Rectal smooth muscle tissue (tissue), 1 donor: Measurements from ENCODE around the gene ABCC9.
A peak's percentile ranks its signal among the peaks of the same experiment; 100 is the strongest.
"Not testable (repeated sequence)": the region's sequence is repeated elsewhere in the genome, so short reads cannot be mapped to it uniquely, and the experiment has no call there.

Source experiments
- H3K27ac ChIP-seq: one replicate; pipeline ENCODE4 v1.7.0; 2013; ENCODE audit warnings: low read depth, low read length, inconsistent platforms
- H3K27me3 ChIP-seq: one replicate; pipeline ENCODE4 v1.7.0; 2013; ENCODE audit warnings: low read length; ENCODE audit not compliant: control insufficient read depth, insufficient read depth
- H3K36me3 ChIP-seq: one replicate; pipeline ENCODE4 v1.7.0; 2013; ENCODE audit warnings: low read length; ENCODE audit not compliant: control insufficient read depth, insufficient read depth
- H3K4me1 ChIP-seq: one replicate; pipeline ENCODE4 v1.7.0; 2013; ENCODE audit warnings: low read length; ENCODE audit not compliant: control insufficient read depth, insufficient read depth
- H3K4me3 ChIP-seq: one replicate; pipeline ENCODE4 v1.7.0; 2013; ENCODE audit warnings: low read length
- H3K9ac ChIP-seq: one replicate; pipeline ENCODE4 v1.7.0; 2013; ENCODE audit warnings: low read length

The ABCC9 gene

GRCh38 chr12:21797539-21797938, 143.7 kb downstream of the ABCC9 start:
- Histone ChIP-seq H3K27ac (no peak overlapping the region), H3K4me1 (no peaks in the 10 kb centered on the region), H3K9ac (no peak overlapping the region), H3K4me3 (no peak overlapping the region), H3K36me3 (no peaks in the 10 kb centered on the region), H3K27me3 (no peaks in the 10 kb centered on the region)

- no peak overlapping the region for H3K9ac ChIP-seq
- H3K27me3 ChIP-seq, result no peaks in the 10 kb centered on the region
- no peaks in the 10 kb centered on the region for H3K36me3 ChIP-seq
- no peaks in the 10 kb centered on the region for H3K4me1 ChIP-seq
- H3K4me3 ChIP-seq, result no peak overlapping the region
- no peak overlapping the region for H3K27ac ChIP-seq
Observed at GRCh38 chr12:21795648-21796328, 145.4 kb downstream of the ABCC9 start.

- H3K9ac ChIP-seq, H3K27me3 ChIP-seq, H3K4me1 ChIP-seq, H3K36me3 ChIP-seq, H3K4me3 ChIP-seq, H3K27ac ChIP-seq: not testable (repeated sequence)
Observed at GRCh38 chr12:21794807-21795595, 146.2 kb downstream of the ABCC9 start.

DNA sequence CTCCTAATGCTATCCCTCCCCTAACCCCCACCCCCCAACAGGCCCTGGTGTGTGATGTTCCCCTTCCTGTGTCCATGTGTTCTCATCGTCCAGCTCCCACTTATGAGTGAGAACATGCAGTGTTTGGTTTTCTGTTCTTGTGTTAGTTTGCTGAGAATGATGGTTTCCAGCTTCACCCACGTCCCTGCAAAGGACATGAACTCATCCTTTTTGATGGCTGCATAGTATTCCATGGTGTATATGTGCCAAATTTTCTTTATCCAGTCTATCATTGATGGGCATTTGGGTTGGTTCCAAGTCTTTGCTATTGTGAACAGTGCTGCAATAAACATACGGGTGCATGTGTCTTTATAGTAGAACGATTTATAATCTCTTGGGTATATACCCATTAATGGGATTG, 151.5 kb downstream of the ABCC9 start:
- H3K27me3 ChIP-seq, H3K9ac ChIP-seq, H3K4me1 ChIP-seq, H3K36me3 ChIP-seq, H3K4me3 ChIP-seq, H3K27ac ChIP-seq: not testable (repeated sequence)

GRCh38 chr12:21788089-21788983, 152.9 kb downstream of the ABCC9 start:
- Histone ChIP-seq H3K27ac (no peak overlapping the region), H3K4me3 (no peak overlapping the region), H3K36me3 (no peaks in the 10 kb centered on the region), H3K27me3 (no peaks in the 10 kb centered on the region), H3K4me1 (no peaks in the 10 kb centered on the region), H3K9ac (no peak overlapping the region)

- no peaks in the 10 kb centered on the region for H3K4me1 ChIP-seq
- H3K9ac ChIP-seq, result no peak overlapping the region
- no peak overlapping the region for H3K27ac ChIP-seq
- no peaks in the 10 kb centered on the region for H3K36me3 ChIP-seq
- H3K4me3 ChIP-seq, result no peak overlapping the region
- no peaks in the 10 kb centered on the region for H3K27me3 ChIP-seq
Observed at GRCh38 chr12:21786041-21786531, 155.1 kb downstream of the ABCC9 start.

DNA sequence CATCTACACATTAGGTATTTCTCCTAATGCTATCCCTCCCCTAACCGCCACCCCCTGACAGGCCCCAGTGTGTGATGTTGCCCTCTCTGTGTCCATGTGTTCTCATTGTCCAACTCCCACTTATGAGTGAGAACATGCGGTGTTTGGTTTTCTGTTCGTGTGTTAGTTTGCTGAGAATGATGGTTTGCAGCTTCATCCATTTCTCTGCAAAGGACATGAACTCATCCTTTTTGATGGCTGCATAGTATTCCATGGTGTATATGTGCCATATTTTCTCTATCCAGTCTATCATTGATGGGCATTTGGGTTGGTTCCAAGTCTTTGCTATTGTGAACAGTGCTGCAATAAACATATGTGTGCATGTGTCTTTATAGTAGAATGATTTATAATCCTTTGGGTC, 158.5 kb downstream of the ABCC9 start:
- not testable (repeated sequence) for H3K36me3 ChIP-seq, H3K27me3 ChIP-seq, H3K4me1 ChIP-seq, H3K27ac ChIP-seq, H3K9ac ChIP-seq, H3K4me3 ChIP-seq

DNA sequence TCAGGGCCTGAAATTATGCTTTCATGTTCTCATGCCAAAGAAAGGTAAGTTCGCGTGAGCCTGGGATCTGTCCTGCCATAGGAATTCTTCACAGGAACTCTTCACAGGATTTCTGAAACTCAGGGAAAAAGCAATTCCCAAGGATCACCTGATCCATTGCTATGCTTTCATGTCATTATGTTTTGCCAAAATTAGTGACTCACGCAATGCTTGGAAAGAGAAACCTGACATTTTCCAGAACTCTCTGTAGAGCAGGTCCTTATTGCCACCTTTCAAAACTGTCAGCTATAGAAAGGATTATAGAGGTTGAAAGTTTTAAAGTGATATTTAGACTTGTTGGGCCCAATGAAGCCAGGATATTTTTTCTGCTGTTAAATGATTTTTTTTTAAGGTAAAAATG, 160.4 kb downstream of the ABCC9 start:
- H3K36me3 ChIP-seq, result no peaks in the 10 kb centered on the region
- H3K4me1 ChIP-seq, result peaks cover 16% of the 10 kb centered on the region
- H3K9ac ChIP-seq, result no peak overlapping the region
- H3K27ac ChIP-seq, result peak overlapping the region; percentile 67
- H3K4me3 ChIP-seq, result no peak overlapping the region
- H3K27me3 ChIP-seq, result no peaks in the 10 kb centered on the region

- H3K9ac ChIP-seq, result no peak overlapping the region
- no peaks in the 10 kb centered on the region for H3K36me3 ChIP-seq
- H3K27ac ChIP-seq, result peak overlapping the region; percentile 92
- H3K4me3 ChIP-seq, result no peak overlapping the region
- no peaks in the 10 kb centered on the region for H3K27me3 ChIP-seq
- H3K4me1 ChIP-seq, result peaks cover 20% of the 10 kb centered on the region
Observed at GRCh38 chr12:21776175-21776574, 165.1 kb downstream of the ABCC9 start.

- H3K9ac ChIP-seq, result peak overlapping the region; percentile 8
- peaks cover 18% of the 10 kb centered on the region for H3K4me1 ChIP-seq
- H3K4me3 ChIP-seq, result peak overlapping the region; percentile 47
- H3K36me3 ChIP-seq, result no peaks in the 10 kb centered on the region
- no peaks in the 10 kb centered on the region for H3K27me3 ChIP-seq
- peak overlapping the region; percentile 92 for H3K27ac ChIP-seq
Observed at GRCh38 chr12:21775133-21775820, 165.9 kb downstream of the ABCC9 start.

- H3K36me3 ChIP-seq, result no peaks in the 10 kb centered on the region
- H3K4me1 ChIP-seq, result peaks cover 13% of the 10 kb centered on the region
- no peaks in the 10 kb centered on the region for H3K27me3 ChIP-seq
- peak within 1 kb of the TSS; percentile 8 for H3K9ac ChIP-seq
- H3K27ac ChIP-seq, result peak within 1 kb of the TSS; percentile 92
- peak within 1 kb of the TSS; percentile 66 for H3K4me3 ChIP-seq
Observed at GRCh38 chr12:21774358-21775132, 166.7 kb downstream of the ABCC9 start, which contains the start of gene KCNJ8. Gene KCNJ8, minus strand, starts transcription at chr12:21774706. Its CDS starts 1,090 bp downstream, at chr12:21773616.
